Heart left ventricle (tissue), 13 donors: ENCODE data around the gene PTCD3.

ENCODE experiments used
- CTCF ChIP-seq, 12 donors: fragments of 200-600 bp; sonication (generic) in 4 of 12; IDR thresholded peaks; one replicate each; pipeline versions ENCODE4 v1.5.0 to v1.8.0; 2018 to 2022; ENCODE audit warnings: antibody characterized with exemption in 12 of 12, mild to moderate bottlenecking in 5 of 12
- POLR2A ChIP-seq, 2 donors: fragments of 450-650 bp; IDR thresholded peaks; one replicate each; pipeline ENCODE4 v1.6.1; 2017; ENCODE audit warnings: antibody characterized with exemption in 2 of 2, mild to moderate bottlenecking in 2 of 2, moderate library complexity in 2 of 2
- donor health status: ischemic (EF 13 %, LVEDD 7.1; RV severe dilation, severe dysfunction).
- donor health status: DM: no; HTN: yes; CAD: no.
- donor health status: DM: no; HTN: no; CAD: no.
- donor health status: ischemic (EF 25% LVEDD 6.9; RV normal size, moderate dysfunction).
- donor health status: ischemic (EF 25% LVEDD 5.7; RV mildly dilated, moderate dysfunction).
- donor health status: ischemic (EF 35%, LVEDD 5.7; RV mildly dilated, moderate dysfunction).
- donor health status: nonischemic (EF 11% LVEDD 7.7; RV severe dilation, severe dysfunction).
- donor health status: DM: yes; HTN: yes; CAD: no.
- donor health status: PGD.
- donor health status: ischemic (EF 29% LVEDD 5.4; RV normal size, mild dysfunction).
- donor health status: nonischemic (EF 23%, LVEDD 6.1; RV moderate dilation, normal function).

- TF ChIP-seq CTCF (IDR thresholded peaks at IDR 0.05) = no peak
- no peak for TF ChIP-seq POLR2A (IDR thresholded peaks at IDR 0.05)
Measured at GRCh38 chr2:86072271-86072858, 33.7 kb upstream of the PTCD3 start.
